ENCODE data around the gene RTN3.
A peak's percentile ranks its signal among the peaks of the same experiment; 100 is the strongest.
"Not testable (repeated sequence)": the region's sequence is repeated elsewhere in the genome, so short reads cannot be mapped to it uniquely, and the experiment has no call there.

RTN3 gene, protein sequence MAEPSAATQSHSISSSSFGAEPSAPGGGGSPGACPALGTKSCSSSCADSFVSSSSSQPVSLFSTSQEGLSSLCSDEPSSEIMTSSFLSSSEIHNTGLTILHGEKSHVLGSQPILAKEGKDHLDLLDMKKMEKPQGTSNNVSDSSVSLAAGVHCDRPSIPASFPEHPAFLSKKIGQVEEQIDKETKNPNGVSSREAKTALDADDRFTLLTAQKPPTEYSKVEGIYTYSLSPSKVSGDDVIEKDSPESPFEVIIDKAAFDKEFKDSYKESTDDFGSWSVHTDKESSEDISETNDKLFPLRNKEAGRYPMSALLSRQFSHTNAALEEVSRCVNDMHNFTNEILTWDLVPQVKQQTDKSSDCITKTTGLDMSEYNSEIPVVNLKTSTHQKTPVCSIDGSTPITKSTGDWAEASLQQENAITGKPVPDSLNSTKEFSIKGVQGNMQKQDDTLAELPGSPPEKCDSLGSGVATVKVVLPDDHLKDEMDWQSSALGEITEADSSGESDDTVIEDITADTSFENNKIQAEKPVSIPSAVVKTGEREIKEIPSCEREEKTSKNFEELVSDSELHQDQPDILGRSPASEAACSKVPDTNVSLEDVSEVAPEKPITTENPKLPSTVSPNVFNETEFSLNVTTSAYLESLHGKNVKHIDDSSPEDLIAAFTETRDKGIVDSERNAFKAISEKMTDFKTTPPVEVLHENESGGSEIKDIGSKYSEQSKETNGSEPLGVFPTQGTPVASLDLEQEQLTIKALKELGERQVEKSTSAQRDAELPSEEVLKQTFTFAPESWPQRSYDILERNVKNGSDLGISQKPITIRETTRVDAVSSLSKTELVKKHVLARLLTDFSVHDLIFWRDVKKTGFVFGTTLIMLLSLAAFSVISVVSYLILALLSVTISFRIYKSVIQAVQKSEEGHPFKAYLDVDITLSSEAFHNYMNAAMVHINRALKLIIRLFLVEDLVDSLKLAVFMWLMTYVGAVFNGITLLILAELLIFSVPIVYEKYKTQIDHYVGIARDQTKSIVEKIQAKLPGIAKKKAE

DNA sequence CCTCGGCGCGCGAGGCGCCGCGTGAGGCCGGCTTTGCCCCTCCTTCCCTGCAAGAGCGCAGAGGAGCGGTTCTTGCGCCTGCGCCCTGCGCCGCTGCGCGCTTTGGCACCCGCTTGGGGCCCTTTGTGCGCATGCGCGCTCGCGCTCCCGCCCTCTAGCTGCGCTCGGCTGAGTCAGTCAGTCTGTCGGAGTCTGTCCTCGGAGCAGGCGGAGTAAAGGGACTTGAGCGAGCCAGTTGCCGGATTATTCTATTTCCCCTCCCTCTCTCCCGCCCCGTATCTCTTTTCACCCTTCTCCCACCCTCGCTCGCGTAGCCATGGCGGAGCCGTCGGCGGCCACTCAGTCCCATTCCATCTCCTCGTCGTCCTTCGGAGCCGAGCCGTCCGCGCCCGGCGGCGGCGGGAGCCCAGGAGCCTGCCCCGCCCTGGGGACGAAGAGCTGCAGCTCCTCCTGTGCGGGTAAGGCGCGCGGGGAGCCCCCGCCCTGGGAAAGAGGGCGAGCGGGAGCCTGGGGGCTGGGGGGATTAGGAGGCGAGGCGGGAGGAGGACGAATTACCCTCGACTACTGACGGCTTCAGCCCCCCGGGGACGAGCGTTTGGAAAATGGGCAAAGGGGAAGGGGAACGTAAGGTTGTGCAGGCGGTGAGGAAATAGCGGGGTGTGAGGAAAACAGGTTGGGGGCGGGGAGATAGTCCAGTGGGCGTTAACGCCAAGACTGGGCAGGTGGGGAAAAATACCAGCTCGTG, at the start of gene RTN3:
TSS of gene RTN3 (plus strand) at position 180 of the 745 bp plus-strand sequence. CDS start at position 317, 137 bp downstream.
- TF ChIP-seq ZNF274 (IDR thresholded peaks at IDR 0.05; ENCODE audit: low read depth, low read length), result no peak
- peak within 1 kb of the TSS; percentile 82 for H3K4me3 ChIP-seq (ENCODE audit: low read length)

DNA sequence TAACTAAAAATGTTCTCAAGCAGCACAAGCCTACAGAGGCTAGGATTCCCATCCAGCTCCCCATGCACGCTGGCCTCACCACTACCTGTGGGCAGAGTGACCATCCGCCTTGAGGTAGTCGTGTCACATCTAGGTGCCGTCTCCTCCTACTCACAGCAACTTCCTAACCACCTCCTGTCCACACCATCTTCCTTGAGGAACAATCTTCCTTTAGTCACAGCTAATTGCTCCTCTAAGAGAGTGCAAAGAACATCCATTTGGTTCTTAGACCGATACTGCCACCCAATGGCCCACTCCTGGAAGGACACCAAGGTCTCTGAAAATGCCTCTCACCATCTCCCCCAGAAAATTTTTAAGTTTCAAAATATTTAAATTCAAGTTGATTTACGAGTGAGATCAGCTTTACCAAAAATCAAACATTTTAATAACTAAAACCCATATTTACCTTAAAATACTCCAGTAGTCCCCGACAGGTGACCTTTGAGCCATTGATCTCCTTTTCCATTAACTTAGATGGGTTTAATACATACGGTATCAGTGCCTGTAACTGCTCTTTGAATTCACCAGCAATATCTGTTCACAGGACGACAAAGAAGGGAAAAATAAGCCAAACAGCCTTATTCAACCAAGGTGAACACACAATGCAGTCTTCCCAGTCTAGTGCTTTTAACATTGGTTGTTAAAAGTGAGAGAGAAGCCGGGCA, 45.4 kb upstream of the RTN3 start:
- H3K4me3 ChIP-seq (ENCODE audit: low read length), result no peak overlapping the region
- no peak for TF ChIP-seq ZNF274 (IDR thresholded peaks at IDR 0.05; ENCODE audit: low read depth, low read length)

DNA sequence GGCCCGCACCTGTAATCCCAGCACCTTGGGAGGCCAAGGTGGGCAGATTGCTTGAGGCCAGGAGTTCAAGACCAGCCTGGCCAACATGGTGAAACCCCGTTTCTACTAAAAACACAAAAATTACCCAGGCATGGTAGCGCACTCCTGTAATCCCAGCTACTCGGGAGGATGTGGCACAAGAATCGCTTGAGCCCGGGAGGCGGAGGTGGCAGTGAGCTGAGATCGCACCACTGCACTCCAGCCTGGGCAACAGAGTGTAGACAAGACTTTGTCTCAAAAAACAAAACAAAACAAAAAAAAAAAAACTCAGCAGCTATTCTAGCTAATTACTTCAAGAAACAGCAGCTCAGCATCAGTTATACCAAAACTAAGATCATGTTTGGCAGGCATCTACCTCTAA, 42.9 kb upstream of the RTN3 start:
- H3K4me3 ChIP-seq (ENCODE audit: low read length), result not testable (repeated sequence)

DNA sequence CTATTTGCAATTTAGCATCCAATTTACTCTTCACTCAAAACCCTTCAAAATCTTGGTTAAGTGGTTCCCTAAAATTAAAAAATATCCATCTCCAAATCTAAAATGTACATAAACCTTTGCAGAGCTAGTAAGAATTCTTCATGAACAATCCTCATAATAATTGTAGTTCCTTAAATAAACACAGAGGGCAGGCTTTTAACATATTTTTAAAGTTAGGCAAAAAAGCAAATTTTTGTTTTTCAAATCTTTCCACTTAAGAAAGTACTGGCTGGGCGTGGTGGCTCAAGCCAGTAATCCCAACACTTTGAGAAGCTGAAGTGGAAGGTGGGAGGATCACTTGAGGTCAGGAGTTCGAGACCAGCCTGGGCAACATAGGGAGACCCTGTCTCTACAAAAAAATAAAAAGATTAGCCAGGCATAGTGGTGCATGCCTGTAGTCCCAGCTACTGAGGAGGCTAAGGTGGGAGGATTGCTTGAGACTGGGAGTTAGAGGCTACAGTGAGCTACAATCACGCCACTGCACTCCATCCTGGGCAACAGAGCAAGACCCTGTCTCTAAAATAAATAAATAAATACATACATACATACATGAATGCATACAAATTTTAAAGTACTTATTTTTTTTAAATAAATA, 42.0 kb upstream of the RTN3 start:
- TF ChIP-seq ZNF274 (IDR thresholded peaks at IDR 0.05; ENCODE audit: low read depth, low read length), result no peak
- H3K4me3 ChIP-seq (ENCODE audit: low read length), result no peak overlapping the region

DNA sequence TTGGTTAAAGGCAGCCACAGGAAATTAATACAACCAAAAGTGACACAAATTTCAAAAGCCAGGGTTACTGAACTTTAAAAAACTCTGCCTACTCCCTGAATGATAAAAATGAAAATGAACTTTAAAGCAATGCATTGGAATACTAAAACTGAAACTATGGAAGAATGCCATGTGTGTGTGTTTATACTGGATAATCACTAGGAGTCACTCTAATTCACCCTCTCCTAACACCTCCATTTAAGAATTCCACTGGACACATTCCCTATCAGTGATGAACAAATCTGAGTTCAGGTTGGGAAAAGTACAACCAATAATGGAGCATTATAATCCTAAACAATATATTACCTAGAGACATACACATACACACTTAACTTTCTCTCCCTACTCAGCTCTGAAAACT, 39.6 kb upstream of the RTN3 start:
- TF ChIP-seq ZNF274 (IDR thresholded peaks at IDR 0.05; ENCODE audit: low read depth, low read length), result no peak
- H3K4me3 ChIP-seq (ENCODE audit: low read length), result no peak overlapping the region

DNA sequence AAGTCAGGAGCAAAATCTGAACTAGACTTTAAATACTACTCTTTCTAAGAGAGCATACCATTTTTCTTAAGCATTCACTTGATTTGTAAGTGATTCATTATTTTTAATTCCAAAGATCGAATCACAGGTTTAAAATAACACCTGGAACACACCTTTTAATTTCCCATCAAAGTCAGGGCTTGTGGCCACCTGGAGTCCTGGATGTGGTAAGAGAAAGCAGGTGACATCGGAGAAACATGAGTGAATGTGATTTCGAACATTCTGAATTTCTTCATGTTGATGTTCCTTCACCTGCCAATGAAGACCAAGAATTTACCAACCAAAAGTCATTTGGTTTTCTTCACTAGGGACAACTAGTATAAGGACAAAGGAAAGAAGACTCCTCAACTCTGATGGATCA, 38.1 kb upstream of the RTN3 start:
- no peak overlapping the region for H3K4me3 ChIP-seq (ENCODE audit: low read length)
- no peak for TF ChIP-seq ZNF274 (IDR thresholded peaks at IDR 0.05; ENCODE audit: low read depth, low read length)

DNA sequence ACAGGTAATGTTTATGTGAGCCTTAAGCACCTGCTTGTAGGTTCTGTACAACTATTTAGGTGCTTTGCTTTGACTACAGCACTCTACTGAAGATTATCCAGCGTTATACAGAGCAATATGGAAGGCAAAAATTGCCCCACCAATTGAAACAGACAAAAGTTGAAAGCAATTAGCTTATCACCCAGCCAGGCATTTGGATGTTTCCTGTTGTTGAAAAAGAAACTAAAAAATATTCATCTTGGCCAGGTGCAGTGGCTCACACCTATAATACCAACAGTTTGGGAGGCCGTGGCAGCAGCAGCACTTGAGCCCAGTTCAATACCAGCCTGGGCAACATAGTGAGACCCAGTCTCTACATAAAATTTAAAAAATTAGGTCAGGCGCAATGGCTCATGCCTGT, 28.6 kb upstream of the RTN3 start:
- no peak for TF ChIP-seq ZNF274 (IDR thresholded peaks at IDR 0.05; ENCODE audit: low read depth, low read length)

DNA sequence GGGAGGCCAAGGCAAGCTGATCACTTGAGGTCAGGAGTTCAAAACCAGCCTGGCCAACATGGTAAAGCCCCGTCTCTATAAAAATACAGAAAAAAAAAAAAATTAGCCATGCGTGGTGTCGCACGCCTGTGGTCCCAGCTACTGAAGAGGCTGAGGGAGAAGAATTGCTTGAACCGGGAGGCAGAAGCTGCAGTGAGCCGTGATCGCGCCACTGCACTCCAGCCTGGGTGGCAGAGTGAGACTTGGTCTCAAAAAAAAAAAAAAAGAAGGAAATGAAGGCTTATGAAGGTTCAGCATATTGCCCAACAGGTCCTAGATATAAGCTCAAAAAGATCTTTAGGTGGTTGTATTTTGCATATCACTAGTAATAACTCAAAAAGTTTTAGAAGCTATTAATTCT, 20.3 kb upstream of the RTN3 start:
- H3K4me3 ChIP-seq (ENCODE audit: low read length), result no peak overlapping the region
- TF ChIP-seq ZNF274 (IDR thresholded peaks at IDR 0.05; ENCODE audit: low read depth, low read length), result no peak

More for the DNA sequence above, 28.6 kb upstream of the RTN3 start:
- no peak overlapping the region for H3K4me3 ChIP-seq (ENCODE audit: low read length)

DNA sequence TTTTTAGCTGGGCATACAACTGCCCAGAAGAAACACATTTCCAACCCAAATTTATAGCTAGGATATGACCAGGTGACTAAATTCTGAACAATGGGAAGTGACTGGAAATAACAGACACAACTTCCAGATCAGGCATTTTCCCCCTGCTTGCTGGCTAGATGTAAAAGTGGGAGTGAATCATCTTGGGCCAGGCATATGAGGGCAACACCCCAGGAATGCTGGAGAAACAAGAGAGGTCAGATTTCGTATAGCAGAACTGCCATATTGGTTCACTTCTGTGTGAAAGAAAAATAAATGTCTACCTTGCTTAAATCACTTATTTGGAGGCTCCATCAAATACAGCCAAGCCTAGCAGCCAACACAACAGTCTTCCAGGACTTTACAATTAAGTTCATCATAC, 17.5 kb upstream of the RTN3 start:
- TF ChIP-seq ZNF274 (IDR thresholded peaks at IDR 0.05; ENCODE audit: low read depth, low read length), result no peak
- no peak overlapping the region for H3K4me3 ChIP-seq (ENCODE audit: low read length)

DNA sequence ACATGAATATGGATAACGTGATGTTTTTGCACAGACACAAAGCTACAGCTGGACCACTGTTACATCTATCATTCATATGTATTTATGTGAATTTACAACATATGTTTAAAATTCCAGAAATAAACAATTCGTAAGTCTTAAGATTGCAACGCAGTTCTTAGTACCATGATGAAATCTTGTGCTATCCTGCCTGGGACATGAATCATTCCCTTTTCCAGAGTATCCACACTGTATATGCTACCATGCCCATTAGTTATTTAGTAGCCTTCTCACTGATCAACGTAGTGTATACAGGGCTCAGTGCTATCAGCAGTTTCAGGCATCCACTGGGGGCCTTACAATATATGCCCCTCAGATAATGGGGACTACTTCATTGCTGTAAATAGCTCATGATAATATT, 14.4 kb upstream of the RTN3 start:
- no peak overlapping the region for H3K4me3 ChIP-seq (ENCODE audit: low read length)
- no peak for TF ChIP-seq ZNF274 (IDR thresholded peaks at IDR 0.05; ENCODE audit: low read depth, low read length)

DNA sequence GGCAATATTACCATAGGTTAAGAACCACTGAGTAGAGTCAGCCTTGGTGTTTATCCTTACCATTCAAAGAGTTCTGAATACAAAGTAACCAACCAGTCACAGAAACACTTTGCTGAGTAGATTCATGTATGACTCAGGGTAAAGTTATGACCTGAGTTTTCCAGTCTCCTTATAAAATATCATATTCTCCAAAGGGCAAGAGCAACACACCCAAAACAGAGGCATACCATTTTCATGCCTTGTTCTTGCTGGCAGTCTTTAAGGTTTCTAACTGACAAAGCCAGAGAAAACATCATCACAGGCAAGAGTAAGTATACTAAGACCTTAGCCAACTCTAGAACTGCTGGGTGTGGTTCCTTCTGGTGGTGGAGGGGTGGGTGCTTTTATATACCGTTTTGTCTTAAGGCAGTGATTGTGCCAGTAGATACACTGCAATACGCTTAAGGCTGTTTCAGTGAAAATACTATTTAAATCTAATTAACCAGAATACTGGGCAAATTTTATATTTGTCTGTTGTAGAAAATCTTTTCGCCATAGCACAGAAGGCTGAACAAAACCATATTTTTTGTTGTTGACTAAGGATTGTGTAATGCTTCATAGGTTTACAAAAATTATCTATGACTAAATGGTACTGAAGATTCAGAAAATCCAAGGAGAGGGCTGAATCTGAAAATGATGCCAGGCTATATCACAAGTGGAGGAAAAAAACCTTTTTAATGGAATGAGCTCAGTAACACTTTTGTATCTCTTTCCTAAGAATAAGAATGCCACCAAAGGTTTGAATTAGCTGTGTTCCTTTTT, 13.1 kb upstream of the RTN3 start:
- H3K4me3 ChIP-seq (ENCODE audit: low read length), result no peak overlapping the region
- no peak for TF ChIP-seq ZNF274 (IDR thresholded peaks at IDR 0.05; ENCODE audit: low read depth, low read length)

DNA sequence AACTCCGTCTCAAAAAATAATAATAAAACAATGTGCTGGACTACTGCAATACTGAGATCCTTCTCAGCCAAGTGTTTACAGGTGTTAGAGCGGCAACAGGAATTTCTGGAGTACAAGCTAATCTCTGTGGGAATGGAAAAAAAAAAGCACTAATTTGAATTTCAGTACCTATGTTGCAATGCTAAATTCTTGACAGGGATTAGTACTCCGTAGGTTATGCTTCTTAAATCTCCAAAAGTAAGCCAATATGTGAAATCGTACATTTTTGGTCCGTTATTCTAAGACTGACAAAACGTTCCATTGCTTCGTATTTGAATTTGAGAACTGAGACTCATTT, 11.2 kb upstream of the RTN3 start:
- H3K4me3 ChIP-seq (ENCODE audit: low read length), result peak overlapping the region; percentile 82
- no peak for TF ChIP-seq ZNF274 (IDR thresholded peaks at IDR 0.05; ENCODE audit: low read depth, low read length)
